Ishikawa (cell line): ENCODE results near the gene SLC25A45.

ENCODE experiments used
- CEBPB ChIP-seq: IDR thresholded peaks from 2 replicates; pipeline ENCODE4 v1.6.1; 2012
- CREB1 ChIP-seq: IDR thresholded peaks from 2 replicates; pipeline ENCODE4 v1.6.1; 2012; ENCODE audit warnings: low read depth
- EGR1 ChIP-seq: IDR thresholded peaks from 2 replicates; pipeline ENCODE4 v1.6.1; 2012
- EP300 ChIP-seq: IDR thresholded peaks from 2 replicates; pipeline ENCODE4 v1.6.1; 2012; ENCODE audit warnings: borderline replicate concordance
- FOXM1 ChIP-seq: IDR thresholded peaks from 2 replicates; pipeline ENCODE4 v1.6.1; 2012; ENCODE audit warnings: low read depth, borderline replicate concordance
- MAX ChIP-seq: IDR thresholded peaks from 2 replicates; pipeline ENCODE4 v1.6.1; 2012
- NFIC ChIP-seq: IDR thresholded peaks from 2 replicates; pipeline ENCODE4 v1.6.1; 2012
- RAD21 ChIP-seq: IDR thresholded peaks from 2 replicates; pipeline ENCODE4 v1.6.1; 2012; ENCODE audit warnings: low read depth
- REST ChIP-seq: IDR thresholded peaks from 2 replicates; pipeline ENCODE4 v1.6.1; 2012; ENCODE audit warnings: low read depth, mild to moderate bottlenecking
- TAF1 ChIP-seq: IDR thresholded peaks from 2 replicates; pipeline ENCODE4 v1.6.1; 2012; ENCODE audit warnings: low read depth, mild to moderate bottlenecking
- TCF12 ChIP-seq: IDR thresholded peaks from 2 replicates; pipeline ENCODE4 v1.6.1; 2012; ENCODE audit warnings: low read depth
- TEAD4 ChIP-seq: IDR thresholded peaks from 2 replicates; pipeline ENCODE4 v1.6.1; 2012
- YY1 ChIP-seq: IDR thresholded peaks from 2 replicates; pipeline ENCODE4 v1.6.1; 2012; ENCODE audit warnings: low read depth
- ZBTB7A ChIP-seq: IDR thresholded peaks from 2 replicates; pipeline ENCODE4 v1.6.1; 2012; ENCODE audit warnings: low read depth
- TF ChIP-seq, protein P1 (sequence below): IDR thresholded peaks from 2 replicates; pipeline ENCODE4 v1.6.1; 2012

The SLC25A45 gene

GRCh38 chr11:65400307-65401072, 18.0 kb upstream of the SLC25A45 start:
- TF ChIP-seq FOXM1, result no peak
- TF ChIP-seq NFIC, result no peak
- TF ChIP-seq TEAD4, result no peak

- TF ChIP-seq FOXM1 (no peak), ZBTB7A (no peak), TEAD4 (no peak), EP300 (no peak)
Observed at GRCh38 chr11:65399845-65400244, 17.4 kb upstream of the SLC25A45 start.

DNA sequence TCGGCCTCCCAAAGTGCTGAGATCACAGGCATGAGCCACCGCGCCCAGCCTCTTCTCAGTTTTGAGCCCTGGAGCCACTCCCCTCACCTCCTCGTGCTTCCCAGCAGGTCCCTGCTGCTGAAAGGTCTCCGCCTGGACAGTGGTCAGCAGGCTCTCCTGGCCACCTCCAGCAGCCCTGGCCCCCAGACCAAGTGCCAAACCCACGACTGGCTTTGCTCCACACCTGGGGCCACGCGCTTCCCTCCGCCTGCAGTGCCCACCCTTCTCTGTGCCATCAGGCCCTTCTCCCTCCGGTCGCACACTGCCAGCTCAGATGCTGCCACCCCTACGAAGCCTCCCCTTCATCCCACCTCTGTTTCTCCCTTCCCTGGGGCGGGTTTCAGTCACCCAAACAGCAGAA, 16.8 kb upstream of the SLC25A45 start:
- no peak for TF ChIP-seq TCF12
- TF ChIP-seq NFIC, result no peak
- TF ChIP-seq MAX, result no peak
- TF ChIP-seq REST, result no peak
- TF ChIP-seq ZBTB7A, result no peak
- no peak for TF ChIP-seq TEAD4
- no peak for TF ChIP-seq YY1
- TF ChIP-seq EP300, result no peak
- TF ChIP-seq EGR1, result no peak
- TF ChIP-seq FOXM1, result no peak
- TF ChIP-seq TAF1, result no peak
- TF ChIP-seq, protein P1, sequence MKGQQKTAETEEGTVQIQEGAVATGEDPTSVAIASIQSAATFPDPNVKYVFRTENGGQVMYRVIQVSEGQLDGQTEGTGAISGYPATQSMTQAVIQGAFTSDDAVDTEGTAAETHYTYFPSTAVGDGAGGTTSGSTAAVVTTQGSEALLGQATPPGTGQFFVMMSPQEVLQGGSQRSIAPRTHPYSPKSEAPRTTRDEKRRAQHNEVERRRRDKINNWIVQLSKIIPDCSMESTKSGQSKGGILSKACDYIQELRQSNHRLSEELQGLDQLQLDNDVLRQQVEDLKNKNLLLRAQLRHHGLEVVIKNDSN, result no peak
- TF ChIP-seq CEBPB, result no peak
- no peak for TF ChIP-seq RAD21
- no peak for TF ChIP-seq CREB1

DNA sequence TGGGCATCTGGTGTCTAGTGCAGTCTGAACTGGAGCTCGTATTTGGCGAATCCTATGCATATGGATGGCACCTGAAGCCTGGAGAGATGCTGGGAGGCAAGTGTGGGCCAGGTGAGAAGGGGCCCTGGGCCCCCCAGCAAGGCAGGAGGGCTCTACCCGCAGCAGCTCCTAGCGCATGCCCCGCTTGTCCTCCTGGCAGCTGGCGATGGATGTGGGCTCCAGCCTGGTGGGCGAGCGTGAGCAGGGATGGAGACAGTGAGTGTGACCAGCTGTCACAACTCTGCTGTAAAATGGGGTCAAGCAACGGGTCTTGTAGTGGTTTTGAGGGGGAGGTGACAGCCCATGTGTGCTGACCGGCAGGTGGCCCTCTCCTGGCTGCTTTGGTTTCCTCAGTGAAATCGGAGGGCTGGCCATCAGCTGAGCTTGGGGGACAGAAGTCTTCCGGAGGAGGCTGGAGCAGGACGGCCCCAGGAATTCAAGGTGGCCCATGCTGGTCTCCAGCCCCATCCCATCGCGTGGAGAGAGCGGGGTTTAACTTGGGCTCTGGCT, 16.0 kb upstream of the SLC25A45 start:
- TF ChIP-seq RAD21 (no peak), TCF12 (no peak), NFIC (no peak), CREB1 (no peak), REST (no peak), TEAD4 (no peak), EP300 (no peak), CEBPB (no peak), TAF1 (no peak), FOXM1 (no peak), MAX (no peak), YY1 (no peak), EGR1 (no peak), ZBTB7A (no peak)
- TF ChIP-seq, protein P1, result no peak

GRCh38 chr11:65396769-65397745, 14.6 kb upstream of the SLC25A45 start:
- no peak for TF ChIP-seq RAD21
- no peak for TF ChIP-seq TAF1
- TF ChIP-seq, protein P1, result no peak
- no peak for TF ChIP-seq NFIC
- TF ChIP-seq MAX, result no peak
- no peak for TF ChIP-seq YY1
- no peak for TF ChIP-seq FOXM1
- no peak for TF ChIP-seq REST
- no peak for TF ChIP-seq TEAD4
- no peak for TF ChIP-seq TCF12
- no peak for TF ChIP-seq CEBPB
- TF ChIP-seq ZBTB7A, result no peak
